Stimulated activated CD4-positive, alpha-beta T cell treated with anti-CD3 and anti-CD28 coated beads, Interleukin-12 subunit alpha, Interleukin-12 subunit beta, amount 100 ng/mL, for 4 hours (primary cell): ENCODE data around the gene SPCS3.

Source experiments
- DNase-seq: peaks from one replicate; pipeline ENCODE4 v3.0.0-alpha.2; 2020

Gene SPCS3

GRCh38 chr4:176354884-176355283 is 35.1 kb downstream of the SPCS3 start:
- no peak for DNase-seq

- no peak for DNase-seq
Observed at GRCh38 chr4:176357359-176358082, 37.8 kb downstream of the SPCS3 start.

DNA sequence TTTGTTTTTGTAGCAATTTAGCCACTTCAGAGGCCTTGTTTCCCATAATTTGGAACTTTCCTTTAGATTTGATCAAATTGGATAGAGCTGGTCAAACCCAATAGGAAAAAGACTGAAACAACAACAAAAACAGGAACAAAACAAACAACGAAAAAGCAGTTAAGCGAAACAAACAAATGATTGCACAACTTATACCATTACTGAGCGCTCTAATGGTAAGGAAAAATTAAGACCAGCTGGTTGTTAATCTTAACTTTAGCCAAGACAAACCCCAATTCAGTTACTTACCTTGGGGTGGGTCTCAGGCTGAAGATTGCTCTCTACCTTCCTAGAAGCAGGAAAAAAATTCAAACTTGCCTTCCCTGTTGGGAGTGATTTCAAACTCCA is 38.3 kb downstream of the SPCS3 start:
- no peak for DNase-seq

DNA sequence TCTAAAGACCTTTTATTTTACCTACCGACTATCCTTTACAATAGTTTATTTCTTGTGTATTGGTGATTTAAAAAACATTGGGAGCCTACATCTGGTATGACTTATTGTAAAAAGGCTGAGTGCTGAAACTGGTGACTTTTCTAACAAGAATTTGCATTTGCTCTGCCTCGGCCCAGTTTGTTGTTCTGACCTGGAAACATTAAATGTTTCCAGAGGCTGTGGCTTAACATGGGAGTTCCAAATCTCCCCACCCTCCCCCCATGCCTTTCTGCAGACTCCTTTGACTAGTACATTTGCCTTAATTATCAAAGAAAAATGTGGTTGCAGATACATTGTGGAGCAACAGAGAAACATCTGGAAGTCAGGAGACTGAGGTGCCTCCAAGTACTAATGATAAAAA is 39.8 kb downstream of the SPCS3 start:
- no peak for DNase-seq

DNA sequence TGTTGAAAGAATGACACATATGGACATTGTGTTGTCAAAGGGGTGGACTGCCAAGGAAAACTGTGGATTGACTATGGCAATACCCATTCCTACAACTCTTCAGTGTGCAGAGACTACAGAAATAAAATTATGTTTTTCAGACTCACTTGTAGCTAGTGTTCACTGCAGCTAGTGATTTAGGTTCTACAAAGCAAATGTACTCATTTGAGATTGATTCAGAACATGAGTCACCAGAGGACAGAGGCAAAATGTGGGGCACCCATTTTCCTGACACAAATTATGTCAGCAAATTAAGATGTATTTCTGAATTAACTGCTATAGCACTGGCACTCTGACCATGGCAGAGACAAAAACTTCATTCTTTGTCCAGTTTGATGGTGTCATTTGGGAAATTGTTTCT is 40.7 kb downstream of the SPCS3 start:
- DNase-seq, result no peak

- no peak for DNase-seq
Observed at GRCh38 chr4:176363072-176363471, 43.3 kb downstream of the SPCS3 start.

- no peak for DNase-seq
Observed at GRCh38 chr4:176367771-176368465, 48.2 kb downstream of the SPCS3 start.

DNA sequence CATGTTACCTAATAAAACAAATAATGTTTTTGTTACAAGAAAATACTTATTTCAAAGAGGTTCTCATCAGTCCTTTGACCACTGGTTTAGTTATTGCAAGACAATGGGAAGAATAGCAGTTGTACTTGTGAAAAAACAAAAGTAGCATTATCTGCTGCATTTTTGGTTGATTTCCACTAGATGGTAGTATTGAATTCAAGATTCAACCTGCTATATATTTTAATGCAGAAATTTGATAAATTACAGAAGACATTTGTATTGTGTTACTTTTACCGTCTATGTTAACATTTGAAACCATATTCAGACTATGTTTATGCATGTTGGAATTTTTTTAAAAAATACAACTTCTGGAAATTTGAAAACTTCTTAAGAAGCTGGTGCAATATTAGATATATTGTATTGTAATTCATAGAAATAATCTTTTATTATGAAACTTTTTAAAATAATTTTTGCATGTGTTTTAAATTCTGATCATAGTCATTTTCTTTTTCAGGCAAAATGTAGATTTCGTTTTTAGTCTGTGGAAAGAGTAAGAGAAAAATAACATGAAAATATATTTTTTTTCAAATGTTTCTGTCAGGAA is 56.4 kb downstream of the SPCS3 start:
- DNase-seq, result no peak

DNA sequence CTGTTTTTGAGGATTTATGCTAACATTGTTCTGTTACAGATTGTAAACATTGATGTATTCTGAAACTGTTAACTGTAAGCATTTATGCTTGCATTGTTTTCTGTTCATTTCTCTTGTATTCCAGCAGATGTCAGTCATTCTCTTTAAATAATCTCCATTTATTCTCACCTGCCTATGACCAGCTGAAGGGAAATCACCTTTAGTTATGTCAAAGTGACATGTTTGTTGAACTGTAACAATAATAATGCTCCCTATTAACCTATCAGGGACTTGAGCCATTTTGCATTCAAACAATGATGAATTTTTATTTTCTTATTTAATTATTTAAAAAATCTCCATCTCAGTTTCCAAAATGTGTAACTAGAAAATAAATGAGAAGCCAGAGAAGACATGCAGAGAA is 58.0 kb downstream of the SPCS3 start:
- no peak for DNase-seq

DNA sequence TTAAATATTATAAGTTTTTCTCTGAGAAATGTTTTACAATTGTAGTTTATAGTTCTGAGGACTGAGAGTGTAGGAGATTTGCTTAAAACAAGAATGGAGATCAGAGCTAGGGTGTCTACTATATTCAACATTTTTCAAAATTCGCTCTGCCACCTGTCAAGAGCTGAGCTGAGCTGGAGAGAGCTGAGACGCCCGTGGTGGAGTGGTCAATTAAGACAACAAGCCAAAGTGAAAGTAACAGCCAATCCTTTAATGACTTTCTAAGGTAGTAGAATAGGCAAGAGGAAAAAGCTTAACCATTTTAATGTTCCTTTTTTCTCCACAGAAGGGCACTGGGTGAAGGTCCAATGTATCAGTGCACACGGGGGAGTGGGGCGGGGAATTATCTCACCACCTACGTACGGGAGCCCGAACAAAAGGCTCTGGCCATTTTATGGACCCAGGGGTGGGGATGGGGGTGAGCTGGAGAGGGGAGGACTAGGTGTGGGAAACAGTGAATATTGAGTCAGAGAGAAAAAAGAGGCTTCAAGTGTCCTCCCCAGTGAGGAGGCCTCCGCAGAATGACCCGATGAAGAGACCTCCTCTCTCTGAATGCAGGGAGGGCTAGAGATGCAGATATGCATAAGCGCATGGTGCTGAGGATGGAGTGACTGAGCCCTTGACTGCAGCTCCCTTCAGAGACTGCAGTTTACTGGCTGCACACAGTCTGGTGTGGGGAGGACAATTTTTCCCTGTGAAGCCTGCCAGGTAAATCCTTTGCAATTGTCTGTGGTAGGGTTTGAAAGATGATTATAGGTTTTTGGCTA is 60.8 kb downstream of the SPCS3 start:
- no peak for DNase-seq
